ENCODE measurements around the gene ZNF549. TPM values are rescaled to one million over a fixed set of nuclear protein-coding genes. Genes with fewer than 3 reads are reported as not detected.
A peak's percentile ranks its signal among the peaks of the same experiment; 100 is the strongest.

ZNF549 gene
- total and polyA plus RNA-seq, 2 of the 13 experiments (the other 11 are each of a cell fraction or from before 2014, with no cell fraction given) = 2.8 to 6.4 TPM

DNA sequence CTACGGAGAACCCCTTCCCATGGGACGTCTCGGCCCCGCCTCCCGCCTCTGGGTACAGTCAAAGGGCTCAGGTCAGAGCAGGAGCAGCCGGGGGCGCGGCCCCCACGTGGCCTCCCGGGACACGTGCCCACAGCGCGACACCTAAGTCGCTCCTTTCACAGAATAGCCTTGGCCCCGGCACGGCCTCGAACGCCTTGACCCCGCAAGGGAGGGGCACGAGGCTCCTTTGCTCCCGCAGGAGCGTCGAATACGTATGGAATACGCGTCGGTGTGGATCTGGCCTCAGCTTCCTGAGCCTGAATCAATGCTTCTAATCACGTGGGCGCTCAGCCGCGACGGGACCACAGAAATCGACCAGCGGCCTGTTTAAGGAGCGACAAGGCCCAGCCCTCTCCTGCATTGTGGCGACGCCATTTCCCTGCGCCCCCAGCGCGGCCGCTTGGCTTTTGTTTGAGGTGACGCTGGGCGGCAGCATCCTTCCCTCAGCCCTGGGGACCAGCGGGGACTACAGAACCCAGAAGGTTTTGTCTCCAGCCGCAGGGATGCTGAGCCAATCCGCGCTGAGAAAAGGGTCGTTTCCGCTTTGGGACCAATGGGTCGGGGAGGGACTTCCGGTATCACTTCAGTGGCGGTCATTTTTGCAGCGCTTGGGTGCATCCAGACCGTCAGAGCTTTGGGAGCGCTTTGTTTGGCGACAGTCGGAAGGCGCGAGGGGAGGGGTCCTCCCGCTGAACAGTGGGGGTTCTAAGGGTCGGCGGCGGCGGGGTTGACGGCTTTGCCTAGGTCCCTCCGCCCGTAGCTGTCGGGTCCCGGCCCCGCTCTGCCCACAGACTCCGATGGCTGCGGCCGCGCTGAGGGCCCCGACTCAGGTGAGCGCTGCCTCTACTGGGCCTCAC lies 56.6 kb downstream of the ZNF549 start, which contains the start of gene ZIK1 (continued):
- no peak for TF ChIP-seq RAD21 (CRISPR knock-in tag; IDR thresholded peaks at IDR 0.05)
- no peak for TF ChIP-seq RFXANK (CRISPR knock-in tag; IDR thresholded peaks at IDR 0.05)
- TF ChIP-seq, protein P1, sequence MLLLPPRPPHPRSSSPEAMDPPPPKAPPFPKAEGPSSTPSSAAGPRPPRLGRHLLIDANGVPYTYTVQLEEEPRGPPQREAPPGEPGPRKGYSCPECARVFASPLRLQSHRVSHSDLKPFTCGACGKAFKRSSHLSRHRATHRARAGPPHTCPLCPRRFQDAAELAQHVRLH (CRISPR knock-in tag; IDR thresholded peaks at IDR 0.05; ENCODE audit: borderline replicate concordance, low read depth) = no peak
- TF ChIP-seq ZNF33A (CRISPR knock-in tag; IDR thresholded peaks at IDR 0.05; ENCODE audit: borderline replicate concordance) = no peak
- no peak for TF ChIP-seq TGIF2 (CRISPR knock-in tag; IDR thresholded peaks at IDR 0.05)
- no peak for TF ChIP-seq FUBP1 (CRISPR knock-in tag; IDR thresholded peaks at IDR 0.05; ENCODE audit: borderline replicate concordance)
- TF ChIP-seq DRAP1 (CRISPR knock-in tag; IDR thresholded peaks at IDR 0.05) = 0 out of 2 replicates have a peak, but pooled peaks have one; percentile 21
- TF ChIP-seq JUN (CRISPR knock-in tag; IDR thresholded peaks at IDR 0.05) = no peak
- peak; percentile 33; the same call in 1 of the 2 replicates for TF ChIP-seq ZNF598 (CRISPR knock-in tag; IDR thresholded peaks at IDR 0.05; ENCODE audit: borderline replicate concordance)
- no peak for TF ChIP-seq CREB1 (IDR thresholded peaks at IDR 0.05)
- TF ChIP-seq CREB1 (CRISPR knock-in tag; IDR thresholded peaks at IDR 0.05) = peak; percentile 67; the same call in 1 of the 2 replicates
- TF ChIP-seq ARID4A (CRISPR knock-in tag; IDR thresholded peaks at IDR 0.05; ENCODE audit: borderline replicate concordance) = peak; percentile 80
- TF ChIP-seq SP4 (CRISPR knock-in tag; IDR thresholded peaks at IDR 0.05) = no peak
- no peak for TF ChIP-seq SRSF4 (IDR thresholded peaks at IDR 0.05; ENCODE audit: low read depth, low read length, poor library complexity, severe bottlenecking)
- TF ChIP-seq ZNF160 (CRISPR knock-in tag; IDR thresholded peaks at IDR 0.05) = no peak
- no peak for TF ChIP-seq FOXK2 (IDR thresholded peaks at IDR 0.05)
- no peak for TF ChIP-seq ZMAT3 (CRISPR knock-in tag; conservative IDR thresholded peaks at IDR 0.05)
- TF ChIP-seq SNAPC2 (CRISPR knock-in tag; IDR thresholded peaks at IDR 0.05) = no peak
- no peak for TF ChIP-seq CSRNP1 (CRISPR knock-in tag; IDR thresholded peaks at IDR 0.05)
- no peak for TF ChIP-seq NCOA5 (CRISPR knock-in tag; IDR thresholded peaks at IDR 0.05)
- TF ChIP-seq HCFC1 (IDR thresholded peaks at IDR 0.05; ENCODE audit: low read depth, low read length) = 0 out of 2 replicates have a peak, but pooled peaks have one; percentile 40
- 0 out of 2 replicates have a peak, but pooled peaks have one; percentile 44 for TF ChIP-seq CBFB (CRISPR knock-in tag; IDR thresholded peaks at IDR 0.05)

Data from HepG2 (cell line).